Neuronal stem cell (in vitro differentiated cells): ENCODE data around the gene COL28A1.

Experiments used
- DNase-seq: peaks from one replicate; pipeline ENCODE4 v3.0.0-alpha.2; 2013; ENCODE audit warnings: low spot score
- H2AFZ ChIP-seq: one replicate; pipeline ENCODE4 v1.6.1; 2013; ENCODE audit warnings: mild to moderate bottlenecking, low read length, inconsistent platforms
- H2AK5ac ChIP-seq: 2 replicates; pipeline ENCODE4 v1.6.1; 2013; ENCODE audit warnings: low read depth, mild to moderate bottlenecking, inconsistent platforms, low read length, moderate library complexity, mixed read lengths
- H2BK120ac ChIP-seq: 2 replicates; pipeline ENCODE4 v1.6.1; 2013; ENCODE audit warnings: low read depth, mild to moderate bottlenecking, inconsistent platforms, low read length, moderate library complexity, mixed read lengths
- H2BK12ac ChIP-seq: one replicate; pipeline ENCODE4 v1.6.1; 2013; ENCODE audit warnings: low read length, inconsistent platforms
- H2BK15ac ChIP-seq: 2 replicates; pipeline ENCODE4 v1.6.1; 2013; ENCODE audit warnings: mild to moderate bottlenecking, low read length, inconsistent platforms, mixed read lengths
- H2BK5ac ChIP-seq: one replicate; pipeline ENCODE4 v1.6.1; 2013; ENCODE audit warnings: inconsistent platforms, mild to moderate bottlenecking, low read length, moderate library complexity
- H3K14ac ChIP-seq: one replicate; pipeline ENCODE4 v1.6.1; 2013; ENCODE audit warnings: low read length, inconsistent platforms
- H3K18ac ChIP-seq: 2 replicates; pipeline ENCODE4 v1.6.1; 2013; ENCODE audit warnings: low read length, inconsistent platforms
- H3K23ac ChIP-seq: 2 replicates; pipeline ENCODE4 v1.6.1; 2013; ENCODE audit warnings: low read depth, mild to moderate bottlenecking, mixed read lengths, low read length, inconsistent platforms; ENCODE audit not compliant: poor library complexity
- H3K27ac ChIP-seq: replicated peaks from 3 replicates; pipeline ENCODE4 v1.5.1; 2013; ENCODE audit warnings: low read length, inconsistent platforms
- H3K27me3 ChIP-seq, 3 experiments: 2 replicates each; pipeline ENCODE4 v1.6.1; 2013; ENCODE audit warnings: low read length in 3 of 3, mild to moderate bottlenecking in 2 of 3, inconsistent platforms in 1 of 3, low read depth in 1 of 3, mixed read lengths in 1 of 3, moderate library complexity in 1 of 3; ENCODE audit not compliant: control insufficient read depth in 3 of 3, insufficient read depth in 3 of 3
- H3K36me3 ChIP-seq, 2 donors: replicated peaks in 1 of 2; 2 replicates each; pipeline ENCODE4 v1.6.1; 2013; ENCODE audit warnings: low read length in 2 of 2; ENCODE audit not compliant: control insufficient read depth in 2 of 2, insufficient read depth in 2 of 2
- H3K4ac ChIP-seq: 2 replicates; pipeline ENCODE4 v1.6.1; 2013; ENCODE audit warnings: inconsistent platforms, mild to moderate bottlenecking, low read length, moderate library complexity
- H3K4me1 ChIP-seq, 2 donors: 1 replicate in 1 of 2; 2 replicates in 1 of 2; pipeline ENCODE4 v1.6.1; 2013; ENCODE audit warnings: low read length in 2 of 2, low read depth in 1 of 2; ENCODE audit not compliant: control insufficient read depth in 2 of 2, insufficient read depth in 1 of 2
- H3K4me2 ChIP-seq: one replicate; pipeline ENCODE4 v1.6.1; 2013; ENCODE audit warnings: mild to moderate bottlenecking, low read length, inconsistent platforms; ENCODE audit not compliant: insufficient read depth, poor library complexity, severe bottlenecking
- H3K4me3 ChIP-seq, 2 donors: 2 replicates each; pipeline ENCODE4 v1.5.1; 2013; ENCODE audit warnings: low read length in 2 of 2, mild to moderate bottlenecking in 2 of 2, inconsistent platforms in 1 of 2, moderate library complexity in 1 of 2
- H3K79me1 ChIP-seq: one replicate; pipeline ENCODE4 v1.6.1; 2013; ENCODE audit warnings: low read depth, mild to moderate bottlenecking, inconsistent platforms, low read length, moderate library complexity
- H3K9ac ChIP-seq: one replicate; pipeline ENCODE4 v1.6.1; 2013; ENCODE audit warnings: mild to moderate bottlenecking, low read depth, low read length, inconsistent platforms; ENCODE audit not compliant: poor library complexity
- H3K9me3 ChIP-seq, 2 donors: replicated peaks in 1 of 2; 2 replicates each; pipeline versions ENCODE3 to v1.6.1; 2013; ENCODE audit warnings: low read length in 2 of 2, mild to moderate bottlenecking in 2 of 2, inconsistent platforms in 1 of 2, low read depth in 1 of 2, mixed read lengths in 1 of 2, moderate library complexity in 1 of 2; ENCODE audit not compliant: control insufficient read depth in 2 of 2, insufficient read depth in 1 of 2
- H4K8ac ChIP-seq: one replicate; pipeline ENCODE4 v1.6.1; 2013; ENCODE audit warnings: low read depth, mild to moderate bottlenecking, inconsistent platforms, low read length, moderate library complexity
- H4K91ac ChIP-seq: one replicate; pipeline ENCODE4 v1.6.1; 2013; ENCODE audit warnings: low read length, low read depth, mild to moderate bottlenecking, inconsistent platforms; ENCODE audit not compliant: poor library complexity
- WGBS, 2 donors: extraction: QIAGEN DNeasy Blood & Tissue Kit; methylation state at CpG; one replicate each; pipeline ENCODE4 v1.1.7; 2013; ENCODE audit warnings: missing lambda C conversion rate in 2 of 2, mixed read lengths in 1 of 2; ENCODE audit not compliant: insufficient read length in 2 of 2, insufficient replicate concordance in 1 of 2; ENCODE audit errors: extremely low coverage in 2 of 2; 5-methylcytosine and 5-hydroxymethylcytosine counted together

Gene COL28A1

GRCh38 chr7:7524121-7524520 is 11.6 kb downstream of the COL28A1 start:
- no CpG with 5 or more reads among the region's 3 CpGs for WGBS, 2 donors

GRCh38 chr7:7522421-7522820 is 13.3 kb downstream of the COL28A1 start:
- Histone ChIP-seq H3K27me3 (no peaks in the 10 kb centered on the region), H3K9ac (no peak overlapping the region), H3K36me3 (no peaks in the 10 kb centered on the region), H2BK5ac (no peak overlapping the region), H4K8ac (no peak overlapping the region), H2AFZ (no peak overlapping the region), H2AK5ac (no peak overlapping the region), H3K79me1 (no peaks in the 10 kb centered on the region), H3K27ac (no peak overlapping the region), H3K18ac (no peak overlapping the region), H3K4me1 (peaks cover 0 to 1% of the 10 kb centered on the region in 2 donors), H3K4me3 (no peak overlapping the region), H3K4ac (no peak overlapping the region), H2BK15ac (no peak overlapping the region), H3K23ac (no peak overlapping the region), H3K4me2 (no peak overlapping the region), H2BK120ac (no peak overlapping the region), H3K9me3 (no peaks in the 10 kb centered on the region), H4K91ac (no peak overlapping the region), H2BK12ac (no peak overlapping the region), H3K14ac (no peak overlapping the region)
- WGBS, 2 donors: no CpG with 5 or more reads among the region's 3 CpGs
- no peak for DNase-seq

More at GRCh38 chr7:7524121-7524520, 11.6 kb downstream of the COL28A1 start:
- Histone ChIP-seq H3K4me2 (no peak overlapping the region), H2BK5ac (no peak overlapping the region), H3K4ac (no peak overlapping the region), H3K18ac (no peak overlapping the region), H3K27ac (no peak overlapping the region), H2AFZ (no peak overlapping the region), H4K8ac (no peak overlapping the region), H2BK12ac (no peak overlapping the region), H2AK5ac (no peak overlapping the region), H3K23ac (no peak overlapping the region), H4K91ac (no peak overlapping the region), H3K36me3 (no peaks in the 10 kb centered on the region), H3K9ac (no peak overlapping the region), H2BK120ac (no peak overlapping the region), H3K4me3 (no peak overlapping the region), H3K4me1 (no peaks in the 10 kb centered on the region), H3K9me3 (no peaks in the 10 kb centered on the region), H3K27me3 (no peaks in the 10 kb centered on the region), H3K14ac (no peak overlapping the region), H2BK15ac (no peak overlapping the region), H3K79me1 (no peaks in the 10 kb centered on the region)
- no peak for DNase-seq

- H2BK15ac ChIP-seq: no peak overlapping the region
- no peaks in the 10 kb centered on the region for H3K36me3 ChIP-seq
- peaks cover 0 to 1% of the 10 kb centered on the region in 2 donors for H3K4me1 ChIP-seq
- DNase-seq: no peak
- H3K79me1 ChIP-seq: no peaks in the 10 kb centered on the region
- H2BK5ac ChIP-seq: no peak overlapping the region
- H2BK12ac ChIP-seq: no peak overlapping the region
- no peaks in the 10 kb centered on the region for H3K9me3 ChIP-seq
- no peak overlapping the region for H3K4me3 ChIP-seq
- H3K14ac ChIP-seq: no peak overlapping the region
- H3K9ac ChIP-seq: no peak overlapping the region
- H3K27me3 ChIP-seq: no peaks in the 10 kb centered on the region
- no peak overlapping the region for H2BK120ac ChIP-seq
- no CpG with 5 or more reads among the region's 3 CpGs for WGBS, 2 donors
- no peak overlapping the region for H2AK5ac ChIP-seq
- no peak overlapping the region for H3K18ac ChIP-seq
- H4K8ac ChIP-seq: no peak overlapping the region
- H3K4ac ChIP-seq: no peak overlapping the region
- no peak overlapping the region for H3K27ac ChIP-seq
- no peak overlapping the region for H3K4me2 ChIP-seq
- H4K91ac ChIP-seq: no peak overlapping the region
- no peak overlapping the region for H2AFZ ChIP-seq
- no peak overlapping the region for H3K23ac ChIP-seq
Observed at GRCh38 chr7:7521259-7521658, 14.4 kb downstream of the COL28A1 start.

GRCh38 chr7:7519528-7519927 is 16.1 kb downstream of the COL28A1 start:
- H3K4ac ChIP-seq: no peak overlapping the region
- H2BK5ac ChIP-seq: no peak overlapping the region
- no peak overlapping the region for H4K8ac ChIP-seq
- H3K27ac ChIP-seq: no peak overlapping the region
- H3K27me3 ChIP-seq: no peaks in the 10 kb centered on the region
- H2BK12ac ChIP-seq: no peak overlapping the region
- H2AK5ac ChIP-seq: no peak overlapping the region
- H3K4me2 ChIP-seq: no peak overlapping the region
- no CpG with 5 or more reads among the region's 2 CpGs for WGBS, 2 donors
- no peak for DNase-seq
- no peaks in the 10 kb centered on the region for H3K36me3 ChIP-seq
- H3K9ac ChIP-seq: no peak overlapping the region
- H4K91ac ChIP-seq: no peak overlapping the region
- no peak overlapping the region for H3K4me3 ChIP-seq
- H2BK120ac ChIP-seq: no peak overlapping the region
- no peaks in the 10 kb centered on the region for H3K9me3 ChIP-seq
- peaks cover 1 to 8% of the 10 kb centered on the region in 2 donors for H3K4me1 ChIP-seq
- H2BK15ac ChIP-seq: no peak overlapping the region
- no peak overlapping the region for H2AFZ ChIP-seq
- H3K18ac ChIP-seq: no peak overlapping the region
- no peaks in the 10 kb centered on the region for H3K79me1 ChIP-seq
- H3K23ac ChIP-seq: no peak overlapping the region
- H3K14ac ChIP-seq: no peak overlapping the region
